ENCODE measurements around the gene HNRNPL.
A peak's percentile ranks its signal among the peaks of the same experiment; 100 is the strongest.
"Not testable (repeated sequence)": the region's sequence is repeated elsewhere in the genome, so short reads cannot be mapped to it uniquely, and the experiment has no call there.

Gene HNRNPL

GRCh38 chr19:38821230-38821825 is 28.5 kb downstream of the HNRNPL start:
- DNase-seq = not testable (repeated sequence)

GRCh38 chr19:38819231-38819920 is 30.4 kb downstream of the HNRNPL start:
- no peak for DNase-seq

- DNase-seq = no peak
These were observed 32.7 kb downstream of the HNRNPL start for GRCh38 chr19:38817081-38817480.

- no peak for DNase-seq
These were observed 33.5 kb downstream of the HNRNPL start for GRCh38 chr19:38816131-38816750.

GRCh38 chr19:38815059-38816001 is 34.5 kb downstream of the HNRNPL start:
- DNase-seq = no peak

- DNase-seq = not testable (repeated sequence)
These were observed 35.9 kb downstream of the HNRNPL start for GRCh38 chr19:38813932-38814331.

- no peak for DNase-seq
These were observed 36.5 kb downstream of the HNRNPL start for GRCh38 chr19:38813323-38813722.

GRCh38 chr19:38812841-38813320 is 36.9 kb downstream of the HNRNPL start, which contains the start of gene LGALS4:
LGALS4 (minus strand) TSS chr19:38812945; CDS start chr19:38812886, 59 bp downstream.
- no peak for DNase-seq

GRCh38 chr19:38812009-38812840 is 37.6 kb downstream of the HNRNPL start:
- no peak for DNase-seq

- no peak for DNase-seq
These were observed 40.1 kb downstream of the HNRNPL start for GRCh38 chr19:38809592-38810252.

- DNase-seq = no peak
These were observed 41.0 kb downstream of the HNRNPL start for GRCh38 chr19:38808741-38809140.

- DNase-seq = not testable (repeated sequence)
These were observed 42.2 kb downstream of the HNRNPL start for GRCh38 chr19:38807374-38808098.

GRCh38 chr19:38806371-38806770 is 43.4 kb downstream of the HNRNPL start:
- DNase-seq = no peak

GRCh38 chr19:38805180-38805579 is 44.6 kb downstream of the HNRNPL start:
- DNase-seq = peak; percentile 6

- DNase-seq = no peak
These were observed 46.2 kb downstream of the HNRNPL start for GRCh38 chr19:38803543-38803942.

- DNase-seq = no peak
These were observed 48.3 kb downstream of the HNRNPL start for GRCh38 chr19:38801359-38802095.

- no peak for DNase-seq
These were observed 49.0 kb downstream of the HNRNPL start for GRCh38 chr19:38800577-38801347.

GRCh38 chr19:38799104-38799503 is 50.7 kb downstream of the HNRNPL start:
- DNase-seq = no peak

- not testable (repeated sequence) for DNase-seq
These were observed 52.0 kb downstream of the HNRNPL start for GRCh38 chr19:38797781-38798180.
